Cardiac muscle cell (in vitro differentiated cells and primary cell): ENCODE measurements around the gene PPP1R3G. TPM values are rescaled to one million over a fixed set of nuclear protein-coding genes. Genes with fewer than 3 reads are reported as not detected.
"Not testable (repeated sequence)": the region's sequence is repeated elsewhere in the genome, so short reads cannot be mapped to it uniquely, and the experiment has no call there.

Experiments
- DNase-seq, 2 donors: peaks; one replicate each; pipeline versions ENCODE4 v3.0.0 to v3.0.0-alpha.2; 2010 to 2017; ENCODE audit warnings: low read depth in 1 of 2, low spot score in 1 of 2
- H3K27ac ChIP-seq: fragments of 200-600 bp; sonication (generic); 2 replicates; pipeline ENCODE4 v1.5.1; 2016
- H3K27me3 ChIP-seq: fragments of 200-600 bp; sonication (generic); 2 replicates; pipeline ENCODE4 v1.6.0; 2016; ENCODE audit warnings: control low read depth
- H3K36me3 ChIP-seq: fragments of 200-600 bp; sonication (generic); 2 replicates; pipeline ENCODE4 v1.5.1; 2016; ENCODE audit warnings: control low read depth
- H3K4me1 ChIP-seq: fragments of 200-600 bp; sonication (generic); 2 replicates; pipeline ENCODE4 v1.8.1; 2017; ENCODE audit warnings: low read depth, mild to moderate bottlenecking, mixed run types
- H3K4me3 ChIP-seq: fragments of 200-600 bp; sonication (generic); 2 replicates; pipeline ENCODE4 v1.5.1; 2016; ENCODE audit warnings: mild to moderate bottlenecking
- H3K9me3 ChIP-seq: fragments of 200-600 bp; sonication (generic); 2 replicates; pipeline ENCODE4 v1.5.1; 2017; ENCODE audit warnings: low read depth, mild to moderate bottlenecking, control low read depth
- polyA plus RNA-seq: library from polyadenylated mRNA; unstranded; fragments of >200 nt; fragmentation: Nextera tagmentation; extraction: Ambion mirVana; gene quantifications from 2 replicates; pipeline ENCODE4 v1.2.1, GENCODE V29; 2016
- total RNA-seq: library from RNA; depleted of rRNA; stranded (reverse); fragments of >200 nt; gene quantifications from 2 replicates; pipeline ENCODE4 v1.2.3, GENCODE V29; 2016
- TF ChIP-seq, protein P1 (sequence below): IDR thresholded peaks from 2 replicates; pipeline ENCODE4 v1.5.1; 2012; ENCODE audit warnings: low read depth, mild to moderate bottlenecking, low read length

PPP1R3G gene
- total and polyA plus RNA-seq, 2 experiments from 2014 or later = 2.6 to 7.6 TPM

DNA sequence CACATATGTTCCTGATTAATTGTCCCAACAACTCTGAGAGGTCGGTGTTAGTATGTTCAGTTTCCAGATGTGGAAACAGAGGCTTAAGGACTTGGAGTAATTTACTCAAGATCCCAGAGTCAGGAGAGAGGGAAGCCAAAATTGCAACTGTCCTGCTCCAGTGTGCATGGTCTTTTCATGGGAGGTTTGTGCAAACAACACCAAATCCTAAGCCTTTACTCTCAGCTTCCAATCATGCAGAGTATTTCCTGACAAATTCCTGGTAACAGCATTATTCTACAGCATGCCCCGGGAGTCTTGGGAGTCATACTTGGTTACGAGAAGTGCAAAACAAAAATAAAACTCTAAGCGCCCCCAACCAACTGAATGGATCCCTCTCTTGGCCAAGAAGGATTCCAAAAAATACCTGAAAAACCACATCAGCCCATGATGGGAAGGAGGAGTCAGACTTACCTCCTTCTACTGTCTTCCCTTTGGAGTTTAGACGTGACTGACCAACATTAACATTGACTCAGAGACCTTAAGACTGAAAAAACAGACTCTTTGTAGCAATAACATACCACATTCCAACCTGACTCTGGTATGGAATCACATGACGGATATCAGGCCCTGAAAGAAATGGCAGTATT lies 30.8 kb upstream of the PPP1R3G start:
- Histone ChIP-seq H3K27me3 (no peaks in the 10 kb centered on the region), H3K36me3 (no peaks in the 10 kb centered on the region), H3K4me3 (no peak overlapping the region), H3K4me1 (no peaks in the 10 kb centered on the region), H3K9me3 (no peaks in the 10 kb centered on the region), H3K27ac (no peak overlapping the region)
- TF ChIP-seq, protein P1, sequence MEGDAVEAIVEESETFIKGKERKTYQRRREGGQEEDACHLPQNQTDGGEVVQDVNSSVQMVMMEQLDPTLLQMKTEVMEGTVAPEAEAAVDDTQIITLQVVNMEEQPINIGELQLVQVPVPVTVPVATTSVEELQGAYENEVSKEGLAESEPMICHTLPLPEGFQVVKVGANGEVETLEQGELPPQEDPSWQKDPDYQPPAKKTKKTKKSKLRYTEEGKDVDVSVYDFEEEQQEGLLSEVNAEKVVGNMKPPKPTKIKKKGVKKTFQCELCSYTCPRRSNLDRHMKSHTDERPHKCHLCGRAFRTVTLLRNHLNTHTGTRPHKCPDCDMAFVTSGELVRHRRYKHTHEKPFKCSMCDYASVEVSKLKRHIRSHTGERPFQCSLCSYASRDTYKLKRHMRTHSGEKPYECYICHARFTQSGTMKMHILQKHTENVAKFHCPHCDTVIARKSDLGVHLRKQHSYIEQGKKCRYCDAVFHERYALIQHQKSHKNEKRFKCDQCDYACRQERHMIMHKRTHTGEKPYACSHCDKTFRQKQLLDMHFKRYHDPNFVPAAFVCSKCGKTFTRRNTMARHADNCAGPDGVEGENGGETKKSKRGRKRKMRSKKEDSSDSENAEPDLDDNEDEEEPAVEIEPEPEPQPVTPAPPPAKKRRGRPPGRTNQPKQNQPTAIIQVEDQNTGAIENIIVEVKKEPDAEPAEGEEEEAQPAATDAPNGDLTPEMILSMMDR = no peak
- peak in 1 of 2 donors; percentile 48 for DNase-seq

DNA sequence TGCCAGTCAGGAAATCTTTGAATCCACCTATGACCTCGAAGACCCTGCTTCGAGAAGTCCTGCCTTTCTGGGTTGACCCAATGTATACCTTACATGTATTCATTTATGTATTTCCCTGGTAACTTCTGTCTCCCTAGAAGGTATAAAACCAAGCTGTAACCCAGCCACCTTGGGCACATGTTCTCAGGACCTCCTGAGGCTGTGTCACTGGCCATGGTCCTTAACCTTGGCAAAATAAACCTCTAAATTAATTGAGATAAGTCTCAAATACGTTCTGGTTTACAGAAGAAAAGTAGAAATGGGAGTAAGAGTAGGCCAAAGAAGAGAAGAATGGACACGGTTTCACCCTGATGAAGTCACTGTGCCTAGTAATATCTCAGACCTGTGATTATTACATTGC lies 30.0 kb upstream of the PPP1R3G start:
- H3K9me3 ChIP-seq = no peaks in the 10 kb centered on the region
- TF ChIP-seq, protein P1 = no peak
- no peaks in the 10 kb centered on the region for H3K4me1 ChIP-seq
- no peaks in the 10 kb centered on the region for H3K36me3 ChIP-seq
- H3K27me3 ChIP-seq = no peaks in the 10 kb centered on the region
- H3K27ac ChIP-seq = no peak overlapping the region
- H3K4me3 ChIP-seq = no peak overlapping the region
- no peak for DNase-seq

DNA sequence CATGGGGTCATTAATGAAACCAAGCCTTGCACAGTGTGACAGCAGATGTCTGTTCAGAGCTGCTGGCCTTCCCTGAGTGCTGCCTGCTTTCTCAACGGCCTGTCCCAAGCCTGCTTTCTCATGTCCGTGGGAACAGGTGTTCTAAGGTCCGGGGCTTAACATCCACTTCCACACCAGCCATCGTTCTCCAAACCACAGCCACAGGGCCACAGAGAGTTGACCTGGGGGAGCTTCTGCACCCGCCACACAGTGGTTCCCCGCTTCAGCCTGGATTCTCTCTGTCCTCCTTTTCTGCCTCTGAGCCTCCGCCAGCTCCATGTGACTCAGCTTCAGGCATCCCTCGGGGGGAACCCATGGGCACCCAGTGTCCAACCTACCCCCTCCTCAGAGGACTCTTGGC lies 26.9 kb upstream of the PPP1R3G start:
- no peak for DNase-seq
- no peak overlapping the region for H3K27ac ChIP-seq
- TF ChIP-seq, protein P1 = no peak
- H3K4me1 ChIP-seq = no peaks in the 10 kb centered on the region
- no peaks in the 10 kb centered on the region for H3K9me3 ChIP-seq
- H3K4me3 ChIP-seq = no peak overlapping the region
- H3K36me3 ChIP-seq = no peaks in the 10 kb centered on the region
- H3K27me3 ChIP-seq = no peaks in the 10 kb centered on the region

GRCh38 chr6:5059036-5059896 lies 25.9 kb upstream of the PPP1R3G start:
- no peaks in the 10 kb centered on the region for H3K27me3 ChIP-seq
- no peak for DNase-seq
- TF ChIP-seq, protein P1 = no peak
- no peak overlapping the region for H3K4me3 ChIP-seq
- no peaks in the 10 kb centered on the region for H3K4me1 ChIP-seq
- H3K27ac ChIP-seq = no peak overlapping the region
- no peaks in the 10 kb centered on the region for H3K36me3 ChIP-seq
- H3K9me3 ChIP-seq = no peaks in the 10 kb centered on the region

DNA sequence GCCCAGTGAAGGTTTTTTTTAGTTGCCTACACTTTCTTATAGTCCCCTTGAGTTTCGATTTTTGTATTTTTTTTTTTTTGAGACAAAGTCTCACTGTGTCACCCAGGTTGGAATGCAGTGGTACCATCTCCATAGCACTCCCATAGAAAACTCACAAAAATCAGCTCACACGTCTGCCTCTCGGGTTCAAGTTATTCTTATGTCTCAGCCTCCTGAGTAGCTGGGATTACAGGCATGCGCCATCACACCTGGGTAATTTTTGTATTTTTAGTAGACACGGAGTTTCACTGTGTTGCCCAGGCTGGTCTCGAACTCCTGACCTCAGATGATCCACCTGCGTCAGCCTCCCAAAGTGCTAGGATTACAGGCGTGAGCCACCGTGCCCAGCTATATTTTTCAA lies 24.7 kb upstream of the PPP1R3G start:
- H3K27ac ChIP-seq, H3K36me3 ChIP-seq, DNase-seq, H3K4me1 ChIP-seq, H3K4me3 ChIP-seq, H3K27me3 ChIP-seq, H3K9me3 ChIP-seq: not testable (repeated sequence)

DNA sequence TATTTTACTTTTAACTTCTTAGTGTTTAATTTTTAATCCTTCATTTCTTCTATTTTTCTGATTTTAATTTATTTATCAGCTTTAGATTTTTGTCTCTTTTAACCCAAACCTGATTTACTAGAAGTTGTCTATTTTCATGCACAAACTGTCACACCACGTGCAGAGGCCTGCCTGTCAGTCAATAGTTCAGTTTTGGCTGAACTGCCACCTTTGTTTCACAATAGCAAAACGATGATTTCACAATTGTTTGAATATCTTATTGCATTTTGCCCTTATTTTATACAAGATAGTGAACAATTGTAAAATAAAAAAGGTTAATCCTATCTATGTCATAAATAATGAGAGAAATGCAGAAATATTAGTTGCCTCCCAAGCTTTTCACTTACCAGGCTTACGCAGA lies 24.0 kb upstream of the PPP1R3G start:
- H3K4me1 ChIP-seq = no peaks in the 10 kb centered on the region
- no peaks in the 10 kb centered on the region for H3K9me3 ChIP-seq
- peak in 1 of 2 donors; percentile 9 for DNase-seq
- TF ChIP-seq, protein P1 = no peak
- no peak overlapping the region for H3K27ac ChIP-seq
- H3K27me3 ChIP-seq = no peaks in the 10 kb centered on the region
- H3K36me3 ChIP-seq = no peaks in the 10 kb centered on the region
- no peak overlapping the region for H3K4me3 ChIP-seq
